Diencephalon (tissue), 1 donor: ENCODE data around the gene SIAE. TPM values are rescaled to one million over a fixed set of nuclear protein-coding genes. Genes with fewer than 3 reads are reported as not detected.

Experiments
- small RNA-seq: library from RNA; depleted of rRNA; stranded (forward); fragments of <200 nt; gene quantifications from one replicate; pipeline ENCODE3, GENCODE V24; 2014
- total RNA-seq: library from RNA; depleted of rRNA; stranded (reverse); fragments of >200 nt; gene quantifications from one replicate; pipeline ENCODE4 v1.2.3, GENCODE V29; 2014

Gene SIAE, protein sequence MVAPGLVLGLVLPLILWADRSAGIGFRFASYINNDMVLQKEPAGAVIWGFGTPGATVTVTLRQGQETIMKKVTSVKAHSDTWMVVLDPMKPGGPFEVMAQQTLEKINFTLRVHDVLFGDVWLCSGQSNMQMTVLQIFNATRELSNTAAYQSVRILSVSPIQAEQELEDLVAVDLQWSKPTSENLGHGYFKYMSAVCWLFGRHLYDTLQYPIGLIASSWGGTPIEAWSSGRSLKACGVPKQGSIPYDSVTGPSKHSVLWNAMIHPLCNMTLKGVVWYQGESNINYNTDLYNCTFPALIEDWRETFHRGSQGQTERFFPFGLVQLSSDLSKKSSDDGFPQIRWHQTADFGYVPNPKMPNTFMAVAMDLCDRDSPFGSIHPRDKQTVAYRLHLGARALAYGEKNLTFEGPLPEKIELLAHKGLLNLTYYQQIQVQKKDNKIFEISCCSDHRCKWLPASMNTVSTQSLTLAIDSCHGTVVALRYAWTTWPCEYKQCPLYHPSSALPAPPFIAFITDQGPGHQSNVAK
- 22.6 TPM for total RNA-seq

DNA sequence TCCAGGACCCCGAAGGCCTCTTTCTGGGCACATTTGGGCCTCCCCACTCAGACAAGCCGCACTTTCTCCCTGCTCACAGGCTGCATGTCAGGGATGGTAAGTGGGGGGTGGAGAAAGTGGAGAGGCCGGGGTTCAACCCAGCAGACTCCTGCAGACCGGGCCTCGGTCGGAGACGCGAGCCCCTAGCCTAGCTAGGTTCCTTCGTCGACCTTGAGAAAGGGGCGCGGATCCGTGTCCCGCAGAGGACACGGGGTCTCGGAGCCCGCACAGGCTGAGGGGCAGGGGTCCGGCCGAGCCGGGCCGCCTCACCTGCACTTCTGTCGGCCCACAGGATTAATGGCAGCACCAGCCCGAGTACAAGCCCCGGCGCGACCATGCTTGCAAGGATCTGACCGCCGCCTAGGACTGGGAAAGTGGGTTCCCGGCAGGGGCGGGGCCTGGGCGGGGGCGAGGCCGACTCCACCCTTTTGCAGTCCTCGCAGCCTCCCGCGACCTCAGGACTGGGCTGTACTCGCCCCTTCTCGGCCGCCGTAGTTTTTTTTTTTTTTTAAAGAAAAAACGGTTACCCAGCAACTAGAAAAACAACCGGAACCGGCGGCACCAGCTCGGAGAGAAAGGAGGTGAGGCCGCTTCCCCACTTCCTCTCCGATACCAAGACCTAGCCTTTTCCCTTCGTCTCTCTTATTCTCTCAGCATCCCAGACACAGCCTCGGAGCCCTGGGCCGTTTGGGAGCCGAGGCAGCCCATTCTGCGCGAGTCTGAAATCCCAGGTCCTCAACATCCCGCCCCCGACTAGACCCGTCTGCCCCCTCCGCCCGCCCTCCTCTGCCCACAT lies at the start of gene SIAE, which contains the start of gene SPA17:
SIAE (minus strand) TSS at position 407 of the 835 bp plus-strand sequence; CDS start at position 376, 31 bp downstream.
SPA17 (plus strand) TSS at position 572 of the 835 bp plus-strand sequence. CDS start 1,361 bp downstream, outside the sequence.

DNA sequence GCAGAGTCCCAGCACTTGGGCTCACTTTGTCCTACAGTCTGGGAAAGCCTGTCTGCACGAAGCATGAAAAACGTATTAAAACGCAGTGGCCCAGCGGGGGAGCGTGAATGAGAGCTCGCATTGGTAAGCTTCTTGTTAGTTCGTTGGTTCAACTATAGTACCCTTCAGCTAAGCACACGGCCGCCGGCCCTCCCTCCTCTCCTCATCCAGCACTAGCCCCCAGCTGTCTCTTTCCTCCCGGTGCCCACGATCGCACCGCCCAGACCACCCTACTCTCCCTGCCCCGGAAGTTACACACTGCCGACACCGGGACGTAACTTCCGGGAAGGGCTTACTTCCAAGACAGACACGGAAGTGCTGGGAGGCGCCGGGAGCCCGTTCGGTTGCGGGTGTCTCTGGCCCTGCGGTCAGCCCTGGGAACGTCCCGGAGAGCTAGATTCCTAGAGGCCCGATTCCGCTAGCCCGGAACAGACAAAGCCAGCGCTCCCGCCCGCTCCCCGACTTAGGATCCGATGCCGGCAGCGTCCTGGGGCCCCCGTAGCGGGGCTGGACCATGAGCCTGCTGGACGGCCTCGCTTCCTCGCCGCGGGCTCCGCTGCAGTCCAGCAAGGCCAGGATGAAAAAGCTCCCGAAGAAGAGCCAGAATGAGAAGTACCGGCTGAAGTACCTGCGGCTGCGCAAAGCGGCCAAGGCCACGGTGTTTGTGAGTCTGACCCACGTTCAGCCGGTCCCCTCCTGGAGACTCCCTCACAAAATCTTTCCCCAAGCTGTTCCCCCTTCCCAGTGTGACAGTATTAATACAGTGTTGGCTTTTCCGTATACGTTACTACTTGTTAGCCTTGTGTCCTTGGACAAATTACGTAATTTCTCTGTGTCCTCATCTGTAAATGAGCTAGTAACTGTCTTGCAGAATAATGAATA lies 50.7 kb downstream of the SIAE start, which contains the start of gene TBRG1:
TBRG1 (plus strand) TSS at position 334 of the 921 bp plus-strand sequence; CDS start at position 554, 220 bp downstream.

DNA sequence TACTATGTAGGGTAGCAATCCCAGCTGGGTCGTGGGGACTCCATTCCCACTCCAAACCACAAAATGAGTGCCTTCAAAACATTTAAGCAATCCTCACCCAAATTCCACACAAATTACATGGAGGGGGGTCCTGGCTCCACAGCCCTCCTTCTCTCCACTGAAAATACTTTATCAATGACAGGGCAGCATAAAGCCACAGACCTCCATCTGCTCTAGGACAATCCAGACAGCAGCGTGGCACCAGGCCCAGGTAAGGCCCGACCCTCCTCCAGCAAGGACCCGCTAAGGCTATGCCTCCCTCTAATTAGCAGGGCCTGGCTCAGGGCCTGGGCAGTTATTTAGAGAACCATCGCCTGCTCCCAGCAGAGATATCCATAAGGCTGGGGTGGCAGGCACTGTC lies 62.5 kb downstream of the SIAE start, which contains the start of gene PANX3:
PANX3 (plus strand) TSS at position 365 of the 400 bp plus-strand sequence. CDS start 129 bp downstream, outside the sequence.

Small RNA genes within 50 kb of the gene (small RNA-seq; reads per million reads assigned to genes)
- gene RNA5SP352, result not detected

Other genes starting within 250 kb of the SIAE start
- not detected for gene OR8B4, start 248.9 kb downstream of the SIAE start, total RNA-seq
- not detected for gene OR8B8, start 228.0 kb downstream of the SIAE start, total RNA-seq
- gene OR8B12, start 130.1 kb downstream of the SIAE start, total RNA-seq, result not detected
- 0.23 TPM for gene OR8A1, start 103.7 kb downstream of the SIAE start, total RNA-seq
- gene PANX3, start 62.3 kb downstream of the SIAE start, total RNA-seq, result not detected
- 51.0 TPM for gene TBRG1, start 50.9 kb downstream of the SIAE start, total RNA-seq
- 16.4 TPM for gene SPA17, start 165 bp upstream of the SIAE start, total RNA-seq
- 3.7 TPM for gene NRGN, start 66.2 kb upstream of the SIAE start, total RNA-seq
- not detected for gene VSIG2, start 78.5 kb upstream of the SIAE start, total RNA-seq
- gene ESAM, start 88.6 kb upstream of the SIAE start, total RNA-seq, result 8.3 TPM
- 21.5 TPM for gene MSANTD2, start 126.7 kb upstream of the SIAE start, total RNA-seq
- 15.5 TPM for gene ROBO3, start 191.7 kb upstream of the SIAE start, total RNA-seq
- gene ROBO4, start 224.1 kb upstream of the SIAE start, total RNA-seq, result 8.1 TPM
- not detected for gene HEPN1, start 245.5 kb upstream of the SIAE start, total RNA-seq